PC-9 (cell line): ENCODE data around the gene TSC1. TPM values are rescaled to one million over a fixed set of nuclear protein-coding genes. Genes with fewer than 3 reads are reported as not detected.

ENCODE experiments used
- BruUV-seq: library from RNA; stranded (reverse); fragments of 400-500 nt; replicated peaks from 2 replicates; lab custom pipeline; 2021; lab: Mats Ljungman, UMichigan
- CTCF ChIA-PET: fragments of 300-600 bp; sonication (Branson Sonifier 250); formaldehyde crosslinking; loops from one replicate; lab custom pipeline; 2022; ENCODE audit warnings: antibody characterized with exemption; lab: Charles Lee
- POLR2A ChIA-PET: fragments of 300-600 bp; sonication (Branson Sonifier 250); formaldehyde crosslinking; loops from one replicate; lab custom pipeline; 2022; ENCODE audit warnings: antibody characterized with exemption; ENCODE audit not compliant: unreplicated experiment; lab: Charles Lee
- DNase-seq, 2 experiments: peaks; one replicate each; pipeline versions ENCODE4 v3.0.0 to v3.0.0-alpha.2; 2015 to 2022; ENCODE audit warnings: mixed read lengths in 1 of 2
- H2AFZ ChIP-seq: fragments of 200-600 bp; sonication (generic); 2 replicates; pipeline ENCODE4 v1.8.1; 2017; ENCODE audit warnings: antibody characterized with exemption
- H3F3A ChIP-seq: fragments of 200-600 bp; sonication (generic); 2 replicates; pipeline ENCODE4 v1.8.1; 2017; ENCODE audit warnings: antibody characterized with exemption, mild to moderate bottlenecking, low read depth; ENCODE audit not compliant: insufficient read depth
- H3K27ac ChIP-seq: fragments of 200-600 bp; sonication (generic); 2 replicates; pipeline ENCODE4 v1.6.1; 2016; ENCODE audit warnings: mixed run types
- H3K27me3 ChIP-seq: fragments of 200-600 bp; sonication (generic); 2 replicates; pipeline ENCODE4 v1.6.1; 2016; ENCODE audit warnings: low read depth, mixed run types; ENCODE audit not compliant: insufficient read depth
- H3K36me3 ChIP-seq: fragments of 200-600 bp; sonication (generic); 2 replicates; pipeline ENCODE4 v1.6.1; 2016; ENCODE audit warnings: low read depth, mixed run types
- H3K4me1 ChIP-seq: fragments of 200-600 bp; sonication (generic); replicated peaks from 2 replicates; pipeline ENCODE4 v1.6.1; 2016; ENCODE audit warnings: mixed run types; ENCODE audit not compliant: insufficient read depth
- H3K4me2 ChIP-seq: fragments of 200-600 bp; sonication (generic); 2 replicates; pipeline ENCODE4 v1.6.1; 2017; ENCODE audit warnings: mixed run types
- H3K4me3 ChIP-seq: fragments of 200-600 bp; sonication (generic); 2 replicates; pipeline ENCODE4 v1.6.1; 2016; ENCODE audit warnings: mixed run types
- H3K79me2 ChIP-seq: fragments of 200-600 bp; sonication (generic); 2 replicates; pipeline ENCODE4 v1.6.1; 2017; ENCODE audit warnings: low read depth, mixed run types
- H3K9me2 ChIP-seq: fragments of 200-600 bp; sonication (generic); 2 replicates; pipeline ENCODE4 v1.8.1; 2017; ENCODE audit warnings: mild to moderate bottlenecking; ENCODE audit not compliant: insufficient read depth
- H3K9me3 ChIP-seq: fragments of 200-600 bp; sonication (generic); 2 replicates; pipeline ENCODE4 v1.8.1; 2016; ENCODE audit warnings: low read depth; ENCODE audit not compliant: insufficient read depth
- H4K20me1 ChIP-seq: fragments of 200-600 bp; sonication (generic); 2 replicates; pipeline ENCODE4 v1.8.1; 2017; ENCODE audit not compliant: insufficient read depth
- EZH2 ChIP-seq: fragments of 200-600 bp; sonication (generic); IDR thresholded peaks from 2 replicates; pipeline ENCODE4 v1.8.0; 2017; ENCODE audit warnings: antibody characterized with exemption, low read depth
- intact Hi-C: fragments of 100-400 bp; cut with micrococcal nuclease; formaldehyde crosslinking; loops from one replicate; pipeline ENCODE4 v1.10.0; 2022; ENCODE audit not compliant: unreplicated experiment
- total RNA-seq: library from RNA; stranded (reverse); gene quantifications from 2 replicates; pipeline ENCODE4 v1.2.3, GENCODE V29; 2021
- TF ChIP-seq, protein P1 (sequence below): fragments of 200-600 bp; sonication (generic); conservative IDR thresholded peaks from 2 replicates; pipeline ENCODE4 v1.6.1; 2017; ENCODE audit warnings: mixed run types, antibody characterized with exemption, mild to moderate bottlenecking, moderate library complexity

TSC1 gene
- total RNA-seq, 1 experiment from 2014 or later = 61.0 TPM

GRCh38 chr9:132985071-132985350, 40.6 kb upstream of the TSC1 start:
- POLR2A ChIA-PET = no interaction called here
- no peaks in the 10 kb centered on the region for H3K9me2 ChIP-seq
- no peak for DNase-seq
- CTCF ChIA-PET = no interaction called here
- H3K4me1 ChIP-seq = no peaks in the 10 kb centered on the region
- peaks cover 98% of the 10 kb centered on the region for H3K27me3 ChIP-seq
- no peak overlapping the region for H2AFZ ChIP-seq
- no peaks in the 10 kb centered on the region for H3K9me3 ChIP-seq
- no peak for TF ChIP-seq EZH2
- TF ChIP-seq, protein P1, sequence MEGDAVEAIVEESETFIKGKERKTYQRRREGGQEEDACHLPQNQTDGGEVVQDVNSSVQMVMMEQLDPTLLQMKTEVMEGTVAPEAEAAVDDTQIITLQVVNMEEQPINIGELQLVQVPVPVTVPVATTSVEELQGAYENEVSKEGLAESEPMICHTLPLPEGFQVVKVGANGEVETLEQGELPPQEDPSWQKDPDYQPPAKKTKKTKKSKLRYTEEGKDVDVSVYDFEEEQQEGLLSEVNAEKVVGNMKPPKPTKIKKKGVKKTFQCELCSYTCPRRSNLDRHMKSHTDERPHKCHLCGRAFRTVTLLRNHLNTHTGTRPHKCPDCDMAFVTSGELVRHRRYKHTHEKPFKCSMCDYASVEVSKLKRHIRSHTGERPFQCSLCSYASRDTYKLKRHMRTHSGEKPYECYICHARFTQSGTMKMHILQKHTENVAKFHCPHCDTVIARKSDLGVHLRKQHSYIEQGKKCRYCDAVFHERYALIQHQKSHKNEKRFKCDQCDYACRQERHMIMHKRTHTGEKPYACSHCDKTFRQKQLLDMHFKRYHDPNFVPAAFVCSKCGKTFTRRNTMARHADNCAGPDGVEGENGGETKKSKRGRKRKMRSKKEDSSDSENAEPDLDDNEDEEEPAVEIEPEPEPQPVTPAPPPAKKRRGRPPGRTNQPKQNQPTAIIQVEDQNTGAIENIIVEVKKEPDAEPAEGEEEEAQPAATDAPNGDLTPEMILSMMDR = no peak
- BruUV-seq = no TSS peak
- no peaks in the 10 kb centered on the region for H3K36me3 ChIP-seq
- H4K20me1 ChIP-seq = no peaks in the 10 kb centered on the region
- H3K27ac ChIP-seq = no peak overlapping the region
- no peak overlapping the region for H3K4me2 ChIP-seq
- intact Hi-C loops = no loop called here
- no peak overlapping the region for H3K4me3 ChIP-seq
- H3K79me2 ChIP-seq = no peaks in the 10 kb centered on the region
- H3F3A ChIP-seq = no peaks in the 10 kb centered on the region

GRCh38 chr9:132984202-132985070, 40.0 kb upstream of the TSC1 start:
- Histone ChIP-seq H3K4me1 (no peaks in the 10 kb centered on the region), H3K9me3 (no peaks in the 10 kb centered on the region), H2AFZ (no peak overlapping the region), H3F3A (no peaks in the 10 kb centered on the region), H3K79me2 (no peaks in the 10 kb centered on the region), H3K9me2 (no peaks in the 10 kb centered on the region), H3K4me2 (no peak overlapping the region), H3K4me3 (no peak overlapping the region), H3K36me3 (no peaks in the 10 kb centered on the region), H3K27ac (no peak overlapping the region), H3K27me3 (peaks cover 98% of the 10 kb centered on the region), H4K20me1 (no peaks in the 10 kb centered on the region)
- no TSS peak for BruUV-seq
- DNase-seq = no peak
- intact Hi-C loops = no loop called here
- no peak for TF ChIP-seq EZH2
- TF ChIP-seq, protein P1 = no peak
- CTCF ChIA-PET = interaction anchor here (0.6 kb wide), 1 partner anchor 225 kb away, joined by 3 read pairs; no protein-coding TSS in a partner anchor
- POLR2A ChIA-PET = interaction anchor here (0.7 kb wide), 2 partner anchors 140 to 286 kb away, joined by 3 to 4 read pairs; no protein-coding TSS in a partner anchor

DNA sequence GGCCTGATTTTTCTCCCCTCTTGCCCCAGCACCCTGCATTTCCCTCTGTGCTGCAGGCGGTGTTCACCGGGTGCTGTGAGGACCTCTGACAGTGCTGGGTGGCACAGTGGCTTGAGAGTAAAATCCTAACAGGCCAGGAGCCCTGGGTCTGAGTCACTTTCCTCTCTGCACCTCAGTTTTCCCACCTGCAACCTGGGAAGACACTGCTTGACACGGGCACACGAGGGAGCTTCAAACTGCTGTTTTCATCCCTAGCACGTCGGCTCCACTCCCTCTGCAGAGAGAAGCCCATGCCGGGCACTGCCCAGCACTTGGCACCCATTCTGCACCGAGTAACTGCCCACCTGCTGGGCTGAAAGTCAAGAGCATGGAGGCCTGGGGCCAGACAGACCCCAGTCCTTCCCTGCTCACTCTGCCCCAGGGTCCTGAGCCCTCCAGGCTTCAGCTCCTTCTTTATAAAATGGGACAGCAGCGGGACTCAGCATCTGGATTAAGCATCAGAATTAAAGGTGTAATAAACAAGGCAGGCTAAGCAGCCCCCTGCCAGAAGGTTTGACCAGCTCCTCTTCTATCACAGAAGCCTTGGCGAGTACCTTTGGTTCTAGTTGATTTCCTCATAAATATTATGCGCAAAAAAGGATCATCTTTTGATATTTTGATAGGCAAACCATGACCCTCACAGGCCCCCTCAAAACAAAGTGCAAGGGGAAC, 39.2 kb upstream of the TSC1 start:
- Histone ChIP-seq H3K9me2 (no peaks in the 10 kb centered on the region), H3K9me3 (no peaks in the 10 kb centered on the region), H3K4me2 (no peak overlapping the region), H3F3A (no peaks in the 10 kb centered on the region), H3K4me1 (no peaks in the 10 kb centered on the region), H3K36me3 (no peaks in the 10 kb centered on the region), H2AFZ (no peak overlapping the region), H3K79me2 (no peaks in the 10 kb centered on the region), H3K27me3 (peaks cover 98% of the 10 kb centered on the region), H3K4me3 (no peak overlapping the region), H4K20me1 (no peaks in the 10 kb centered on the region), H3K27ac (no peak overlapping the region)
- POLR2A ChIA-PET = interaction anchor here (0.5 to 0.7 kb wide), 2 partner anchors 166 to 286 kb away, joined by 4 to 10 read pairs; no protein-coding TSS in a partner anchor
- no peak for DNase-seq
- CTCF ChIA-PET = interaction anchor here (0.6 kb wide), 1 partner anchor 224 kb away, joined by 3 read pairs; no protein-coding TSS in a partner anchor
- BruUV-seq = no TSS peak
- TF ChIP-seq, protein P1 = no peak
- no peak for TF ChIP-seq EZH2
- intact Hi-C loops = no loop called here
